ENCODE results near the gene LOXHD1. TPM values are rescaled to one million over a fixed set of nuclear protein-coding genes. Genes with fewer than 3 reads are reported as not detected.

The LOXHD1 gene
- total and polyA plus RNA-seq, 2 of the 4 experiments (the other 2 are of a cell fraction): not detected

- H4K91ac ChIP-seq (ENCODE audit: insufficient read depth, low read depth, low read length): no peak overlapping the region
- no peak overlapping the region for H3K4me2 ChIP-seq (ENCODE audit: low read depth, low read length)
- H3K4ac ChIP-seq (ENCODE audit: low read depth, low read length): no peak overlapping the region
- no peak overlapping the region for H2BK20ac ChIP-seq (ENCODE audit: low read depth, low read length)
- peak overlapping the region; percentile 16 for H2AK9ac ChIP-seq (replicated peaks; ENCODE audit: low read depth, low read length, poor library complexity)
- no peak overlapping the region for H4K5ac ChIP-seq (ENCODE audit: low read depth, low read length)
- H4K20me1 ChIP-seq (ENCODE audit: insufficient read depth, low read length): no peaks in the 10 kb centered on the region
- H3K18ac ChIP-seq (ENCODE audit: low read depth, low read length): no peak overlapping the region
- in situ Hi-C loops (cut with MboI; ENCODE audit: low sequenced_read_pairs) (no loop called here), intact Hi-C loops (cut with micrococcal nuclease) (no loop called here), dilution Hi-C loops (cut with HindIII; ENCODE audit: low sequenced_read_pairs, unreplicated experiment) (no loop called here)
- DNase-seq (no peak), ATAC-seq (ENCODE audit: low read depth) (no peak)
- no peak overlapping the region for H2BK15ac ChIP-seq (ENCODE audit: low read depth, low read length)
- H3K9me1 ChIP-seq (ENCODE audit: insufficient read depth, low read length): no peaks in the 10 kb centered on the region
- H3K27ac ChIP-seq (ENCODE audit: insufficient read depth, low read length): no peak overlapping the region
- ChIA-PET POLR2A (ENCODE audit: unreplicated experiment) (no interaction called here), CTCF (interaction anchor here (1.3 kb wide), 1 partner anchor 345 kb away, joined by 5 read pairs; a partner anchor contains a TSS)
- no peaks in the 10 kb centered on the region for H3K79me1 ChIP-seq (ENCODE audit: low read depth in 1 of 2, low read length in 2 of 2)
- no peak for TF ChIP-seq CEBPB (IDR thresholded peaks at IDR 0.05; ENCODE audit: low read depth, low read length)
- TF ChIP-seq RCOR1 (IDR thresholded peaks at IDR 0.05; ENCODE audit: insufficient replicate concordance, low read length): no peak
- no peak for TF ChIP-seq USF2 (IDR thresholded peaks at IDR 0.05; ENCODE audit: low read depth, low read length)
- no peak for TF ChIP-seq BHLHE40 (IDR thresholded peaks at IDR 0.05; ENCODE audit: low read depth, low read length)
- no peak for TF ChIP-seq MXI1 (IDR thresholded peaks at IDR 0.05; ENCODE audit: borderline replicate concordance, low read depth, low read length)
- TF ChIP-seq ELK1 (IDR thresholded peaks at IDR 0.05; ENCODE audit: borderline replicate concordance, low read depth, low read length): no peak
- H2AFZ ChIP-seq (replicated peaks; ENCODE audit: low read length, poor library complexity): peak overlapping the region; percentile 23
- no peak overlapping the region for H2BK5ac ChIP-seq (ENCODE audit: low read depth, low read length, poor library complexity, severe bottlenecking)
- H3K4me3 ChIP-seq (ENCODE audit: insufficient read depth, low read depth, low read length): no peak overlapping the region
- H3K23ac ChIP-seq (ENCODE audit: low read depth, low read length): no peak overlapping the region
- H2BK120ac ChIP-seq (ENCODE audit: low read depth, low read length): no peak overlapping the region
- no TSS peak for BruUV-seq (replicated peaks)
- no peaks in the 10 kb centered on the region for H3K36me3 ChIP-seq (ENCODE audit: control insufficient read depth, insufficient read depth, low read length)
- H3K9me3 ChIP-seq (ENCODE audit: control insufficient read depth, insufficient read depth, low read length): no peaks in the 10 kb centered on the region
- no peak overlapping the region for H2AK5ac ChIP-seq (ENCODE audit: low read depth, low read length)
- no peak overlapping the region for H3K56ac ChIP-seq (ENCODE audit: extremely low read depth, insufficient read depth, low read length)
- H3K9ac ChIP-seq (ENCODE audit: low read depth, low read length): no peak overlapping the region
- H3K4me1 ChIP-seq (ENCODE audit: control insufficient read depth, insufficient read depth, low read length): no peaks in the 10 kb centered on the region
- H3K27me3 ChIP-seq (ENCODE audit: control insufficient read depth, insufficient read depth, low read length): no peaks in the 10 kb centered on the region
- H3K14ac ChIP-seq (replicated peaks; ENCODE audit: low read depth, low read length): no peak overlapping the region
- no peak overlapping the region for H4K8ac ChIP-seq (ENCODE audit: low read depth in 2 of 2, low read length in 2 of 2)
- no CpG with 5 or more reads among the region's 6 CpGs for WGBS, 2 experiments (ENCODE audit: extremely low coverage in 2 of 2, insufficient read length in 1 of 2)
Measured at GRCh38 chr18:46518438-46518837, 138.6 kb downstream of the LOXHD1 start.
